22Rv1 (cell line): ENCODE data around the gene FKBP10.
"Not testable (repeated sequence)": the region's sequence is repeated elsewhere in the genome, so short reads cannot be mapped to it uniquely, and the experiment has no call there.

ENCODE experiments used
- H3K27ac ChIP-seq: fragments of 450-650 bp; 2 replicates; pipeline ENCODE4 v1.5.1; 2017
- CTCF ChIP-seq: fragments of 450-650 bp; IDR thresholded peaks from 2 replicates; pipeline ENCODE4 v1.5.1; 2017; ENCODE audit warnings: mild to moderate bottlenecking
- ZFX ChIP-seq: fragments of 450-650 bp; IDR thresholded peaks from 2 replicates; pipeline ENCODE4 v1.6.1; 2017; ENCODE audit warnings: antibody characterized with exemption, borderline replicate concordance

FKBP10 gene

GRCh38 chr17:41825175-41825845 is 12.5 kb downstream of the FKBP10 start:
- no peak overlapping the region for H3K27ac ChIP-seq
- TF ChIP-seq CTCF (no peak), ZFX (no peak)

GRCh38 chr17:41829961-41830360 is 17.2 kb downstream of the FKBP10 start:
- not testable (repeated sequence) for H3K27ac ChIP-seq

- H3K27ac ChIP-seq = peak overlapping the region; percentile 43
- no peak for TF ChIP-seq ZFX
- TF ChIP-seq CTCF = no peak
These were observed 22.5 kb downstream of the FKBP10 start for GRCh38 chr17:41835214-41835799.

- peak within 1 kb of the TSS; percentile 43 for H3K27ac ChIP-seq
- TF ChIP-seq CTCF (no peak), ZFX (no peak)
These were observed 23.2 kb downstream of the FKBP10 start, which contains the start of gene NT5C3B for GRCh38 chr17:41835800-41836549. Gene NT5C3B, minus strand, starts transcription at chr17:41836232. Its CDS starts 39 bp downstream, at chr17:41836193.

- no peak overlapping the region for H3K27ac ChIP-seq
- TF ChIP-seq CTCF = no peak
- TF ChIP-seq ZFX = no peak
These were observed 23.9 kb downstream of the FKBP10 start for GRCh38 chr17:41836550-41837196.

- no peak within 1 kb of the TSS for H3K27ac ChIP-seq
- TF ChIP-seq CTCF (no peak), ZFX (no peak)
These were observed 25.1 kb downstream of the FKBP10 start, which contains the start of gene KLHL10 for GRCh38 chr17:41837761-41838538. Gene KLHL10, plus strand, starts transcription at chr17:41837825. Its CDS starts 108 bp downstream, at chr17:41837933.

GRCh38 chr17:41839448-41839847 is 26.6 kb downstream of the FKBP10 start:
- not testable (repeated sequence) for H3K27ac ChIP-seq

- not testable (repeated sequence) for H3K27ac ChIP-seq
These were observed 28.0 kb downstream of the FKBP10 start for GRCh38 chr17:41840781-41841180.
